Activated T-cell treated with anti-CD3 and anti-CD28 coated beads for 1 hour (primary cell): ENCODE data around the gene TRIM26.
"Not testable (repeated sequence)": the region's sequence is repeated elsewhere in the genome, so short reads cannot be mapped to it uniquely, and the experiment has no call there.

Experiments used
- DNase-seq: peaks from one replicate; pipeline ENCODE4 v3.0.0-alpha.2; 2020; ENCODE audit warnings: low read depth

The TRIM26 gene

GRCh38 chr6:30171677-30172471 lies 41.3 kb downstream of the TRIM26 start:
- no peak for DNase-seq

- DNase-seq, result no peak
Observed at GRCh38 chr6:30169658-30170614, 43.3 kb downstream of the TRIM26 start.

GRCh38 chr6:30168741-30169140 lies 44.5 kb downstream of the TRIM26 start:
- DNase-seq, result no peak

- no peak for DNase-seq
Observed at GRCh38 chr6:30167101-30167500, 46.1 kb downstream of the TRIM26 start.

GRCh38 chr6:30165238-30165637 lies 48.0 kb downstream of the TRIM26 start:
- DNase-seq, result not testable (repeated sequence)

- no peak for DNase-seq
Observed at GRCh38 chr6:30164714-30165113, 48.5 kb downstream of the TRIM26 start.

GRCh38 chr6:30163918-30164654 lies 49.1 kb downstream of the TRIM26 start:
- DNase-seq, result no peak

- DNase-seq, result no peak
Observed at GRCh38 chr6:30163090-30163917, 49.9 kb downstream of the TRIM26 start, which contains the start of gene TRIM15. TRIM15 (plus strand) TSS chr6:30163546; CDS start chr6:30163685, 139 bp downstream.

GRCh38 chr6:30162265-30163089 lies 50.7 kb downstream of the TRIM26 start:
- DNase-seq, result no peak

- DNase-seq, result no peak
Observed at GRCh38 chr6:30160785-30161531, 52.2 kb downstream of the TRIM26 start, which contains the start of gene TRIM10. TRIM10 (minus strand) TSS chr6:30161211; CDS start chr6:30160858, 353 bp downstream.

- no peak for DNase-seq
Observed at GRCh38 chr6:30160008-30160784, 53.0 kb downstream of the TRIM26 start.

- no peak for DNase-seq
Observed at GRCh38 chr6:30158475-30159040, 54.6 kb downstream of the TRIM26 start.

- no peak for DNase-seq
Observed at GRCh38 chr6:30157999-30158398, 55.2 kb downstream of the TRIM26 start.

- no peak for DNase-seq
Observed at GRCh38 chr6:30157581-30157980, 55.6 kb downstream of the TRIM26 start.

- no peak for DNase-seq
Observed at GRCh38 chr6:30156774-30157173, 56.4 kb downstream of the TRIM26 start.

GRCh38 chr6:30156262-30156599 lies 57.0 kb downstream of the TRIM26 start:
- no peak for DNase-seq

- no peak for DNase-seq
Observed at GRCh38 chr6:30155520-30156261, 57.5 kb downstream of the TRIM26 start.
